K562 (cell line): ENCODE data around the gene ODAD3. TPM values are rescaled to one million over a fixed set of nuclear protein-coding genes. Genes with fewer than 3 reads are reported as not detected.
A peak's percentile ranks its signal among the peaks of the same experiment; 100 is the strongest.

Source experiments
- ATAC-seq: fragments of 200-7000 bp; cut with Tn5 transposase; 3 replicates; pipeline ENCODE4 v1.9.1; 2020; ENCODE audit warnings: moderate library complexity
- BruUV-seq: library from RNA; stranded (reverse); fragments of 400-500 nt; replicated peaks from 2 replicates; lab custom pipeline; 2021; lab: Mats Ljungman, UMichigan
- CTCF ChIA-PET: fragments of 300-600 bp; formaldehyde crosslinking; extraction: SDS; loops from one replicate; lab custom pipeline; 2021; ENCODE audit warnings: low intra/inter-chr PET ratio; lab: Yijun Ruan, JAX
- POLR2A ChIA-PET: fragments of 300-600, 350-650 bp; sonication (Branson Sonifier 250); formaldehyde crosslinking; extraction: SDS; loops from one replicate; lab custom pipeline; 2021; ENCODE audit warnings: antibody characterized with exemption, inconsistent platforms; lab: Yijun Ruan, JAX
- DNase-seq, 4 experiments: peaks; one replicate each; pipeline versions ENCODE4 v3.0.0 to v3.0.0-alpha.2; 2011 to 2018; ENCODE audit warnings: low spot score in 3 of 4, mixed read lengths in 3 of 4; ENCODE audit errors: extremely low read depth in 1 of 4
- FAIRE-seq: peaks from 2 replicates; lab custom pipeline; 2011; peaks lifted over from hg19 to GRCh38; lab: Jason Lieb, UNC
- H2AFZ ChIP-seq: 2 replicates; pipeline ENCODE4 v1.6.0; 2011; ENCODE audit warnings: low read depth, low read length, control low read depth, inconsistent platforms
- H3K27ac ChIP-seq: fragments of 200-600 bp; 3 replicates; pipeline ENCODE4 v1.8.0; 2011; ENCODE audit warnings: low read depth, mild to moderate bottlenecking, control low read depth, inconsistent platforms, low read length, moderate library complexity, mixed read lengths; ENCODE audit errors: extremely low read depth
- H3K27me3 ChIP-seq, 2 experiments: fragments of 300-600 bp in 1 of 2; 2 replicates in 1 of 2; 3 replicates in 1 of 2; pipeline versions ENCODE4 v1.6.0 to v1.8.0; 2011; ENCODE audit warnings: inconsistent platforms in 2 of 2, low read length in 2 of 2, mild to moderate bottlenecking in 1 of 2, mixed read lengths in 1 of 2, moderate library complexity in 1 of 2; ENCODE audit not compliant: control insufficient read depth in 2 of 2, insufficient read depth in 2 of 2
- H3K36me3 ChIP-seq: fragments of 300-600 bp; 3 replicates; pipeline ENCODE4 v1.8.0; 2011; ENCODE audit warnings: mild to moderate bottlenecking, low read length, inconsistent platforms; ENCODE audit not compliant: control insufficient read depth, insufficient read depth
- H3K4me1 ChIP-seq, 2 experiments: fragments of 200-600 bp in 1 of 2; replicated peaks in 1 of 2; 2 replicates in 1 of 2; 3 replicates in 1 of 2; pipeline versions ENCODE4 v1.5.1 to v1.8.0; 2011; ENCODE audit warnings: inconsistent platforms in 2 of 2, low read length in 2 of 2, mild to moderate bottlenecking in 1 of 2, mixed read lengths in 1 of 2, moderate library complexity in 1 of 2; ENCODE audit not compliant: control insufficient read depth in 2 of 2, insufficient read depth in 2 of 2
- H3K4me2 ChIP-seq: 2 replicates; pipeline ENCODE4 v1.6.1; 2011; ENCODE audit warnings: low read length, control low read depth, inconsistent platforms, mixed read lengths; ENCODE audit not compliant: insufficient read depth
- H3K4me3 ChIP-seq: fragments of 200-600 bp; sonication (generic), shearing (Covaris generic); 2 replicates; pipeline ENCODE4 v1.5.1; 2016; ENCODE audit warnings: control low read depth, inconsistent platforms
- H3K79me2 ChIP-seq: fragments of 200-600 bp; 3 replicates; pipeline ENCODE4 v1.8.0; 2011; ENCODE audit warnings: low read length, inconsistent platforms; ENCODE audit not compliant: control insufficient read depth, insufficient read depth
- H3K9ac ChIP-seq, 2 experiments: 2 replicates each; pipeline versions ENCODE4 v1.6.0 to v1.6.1; 2011; ENCODE audit warnings: low read depth in 2 of 2, low read length in 2 of 2, control low read depth in 1 of 2, inconsistent platforms in 1 of 2, mild to moderate bottlenecking in 1 of 2, mixed read lengths in 1 of 2; ENCODE audit not compliant: insufficient read depth in 1 of 2
- H3K9me1 ChIP-seq: one replicate; pipeline ENCODE4 v1.6.0; 2011; ENCODE audit warnings: inconsistent platforms, mild to moderate bottlenecking, low read length, moderate library complexity; ENCODE audit not compliant: control insufficient read depth, insufficient read depth
- H3K9me3 ChIP-seq: replicated peaks from 2 replicates; pipeline ENCODE4 v1.5.1; 2011; ENCODE audit warnings: low read depth, low read length, inconsistent platforms; ENCODE audit not compliant: control insufficient read depth, insufficient read depth
- H4K20me1 ChIP-seq: replicated peaks from 2 replicates; pipeline ENCODE4 v1.6.1; 2011; ENCODE audit warnings: low read length, inconsistent platforms, mixed read lengths; ENCODE audit not compliant: control insufficient read depth, insufficient read depth
- FOXA3 ChIP-seq, 2 experiments: fragments of 450-650 bp in 1 of 2; sonication (generic) in 1 of 2; formaldehyde crosslinking; IDR thresholded peaks in 1 of 2; conservative IDR thresholded peaks in 1 of 2; 2 replicates each; pipeline versions ENCODE4 v1.4.0 to v1.8.0; 2020 to 2022; ENCODE audit warnings: mild to moderate bottlenecking in 2 of 2, missing genetic modification reagents in 1 of 2
- FOXP1 ChIP-seq: sonication (generic); formaldehyde crosslinking; IDR thresholded peaks from 2 replicates; pipeline ENCODE4 v1.8.0; 2022; ENCODE audit warnings: mild to moderate bottlenecking, missing genetic modification reagents
- HBP1 ChIP-seq: fragments of 450-650 bp; formaldehyde crosslinking; IDR thresholded peaks from 2 replicates; pipeline ENCODE4 v1.4.0; 2022; ENCODE audit warnings: missing genetic modification characterization
- HOMEZ ChIP-seq: fragments of 250-450 bp; sonication (Bioruptor Pico); IDR thresholded peaks from 2 replicates; pipeline ENCODE4 v1.4.0; 2020; ENCODE audit warnings: mild to moderate bottlenecking, moderate library complexity
- NR2C1 ChIP-seq, 2 experiments: fragments of 450-650 bp; IDR thresholded peaks; 2 replicates each; pipeline ENCODE4 v1.6.1; 2017; ENCODE audit warnings: mild to moderate bottlenecking in 2 of 2, antibody characterized with exemption in 1 of 2, inconsistent platforms in 1 of 2, missing compliant biosample characterization in 1 of 2, missing genetic modification characterization in 1 of 2
- NR4A1 ChIP-seq, 2 experiments: fragments of 250-450 bp in 1 of 2; fragments of 450-650 bp in 1 of 2; sonication (Bioruptor Pico) in 1 of 2; IDR thresholded peaks; 2 replicates each; pipeline versions ENCODE4 v1.4.0 to v1.6.1; 2016 to 2020; ENCODE audit warnings: mild to moderate bottlenecking in 2 of 2, missing compliant biosample characterization in 1 of 2, missing genetic modification characterization in 1 of 2, moderate library complexity in 1 of 2
- PHF20 ChIP-seq: fragments of 450-650 bp; IDR thresholded peaks from 2 replicates; pipeline ENCODE4 v1.6.1; 2018; ENCODE audit not compliant: partially characterized antibody
- SRF ChIP-seq, 2 experiments: fragments of 250-450, 450-650 bp in 1 of 2; sonication (Bioruptor Pico) in 1 of 2; sonication (generic) in 1 of 2; formaldehyde crosslinking; IDR thresholded peaks; 2 replicates each; pipeline versions ENCODE4 v1.5.0 to v1.5.1; 2020 to 2022; ENCODE audit warnings: mild to moderate bottlenecking in 1 of 2, missing genetic modification reagents in 1 of 2
- ZNF395 ChIP-seq: fragments of 200-800 bp; sonication (Bioruptor generic); IDR thresholded peaks from 2 replicates; pipeline ENCODE4 v1.6.1; 2017; ENCODE audit warnings: missing genetic modification characterization, missing compliant biosample characterization
- ZNF511 ChIP-seq: sonication (generic); formaldehyde crosslinking; IDR thresholded peaks from 2 replicates; pipeline ENCODE4 v1.8.0; 2022; ENCODE audit warnings: mild to moderate bottlenecking, missing genetic modification reagents
- ZNF584 ChIP-seq: fragments of 200-800 bp; sonication (Bioruptor generic); IDR thresholded peaks from 2 replicates; pipeline ENCODE4 v1.6.1; 2016; ENCODE audit warnings: low read depth, mild to moderate bottlenecking, missing genetic modification characterization, missing compliant biosample characterization
- WGBS: fragments of 100-300 bp; shearing (Covaris generic); methylation state at CpG from one replicate; pipeline ENCODE4 v1.1.6; 2016; ENCODE audit warnings: low coverage, mixed read lengths; ENCODE audit not compliant: insufficient coverage; ENCODE audit errors: missing lambda C conversion rate; 5-methylcytosine and 5-hydroxymethylcytosine counted together
- in situ Hi-C: fragments of 300-500 bp; cut with MboI; formaldehyde crosslinking; loops from 4 replicates; pipeline ENCODE4 v1.15.0; 2018; ENCODE audit warnings: inconsistent platforms, mixed read lengths
- intact Hi-C: fragments of 100-400 bp; cut with micrococcal nuclease; formaldehyde crosslinking; loops from 2 replicates; pipeline ENCODE4 v1.14.2; 2022
- polyA plus RNA-seq, 8 experiments: library from polyadenylated mRNA; depleted of rRNA in 4 of 8; stranded (reverse) in 5 of 8; unstranded in 3 of 8; fragments of >200 nt; fragmentation: Nextera tagmentation in 2 of 8; fragmentation: Illumina TruSeq in 1 of 8; extraction: Ambion mirVana in 2 of 8; extraction: Trizol in 1 of 8; gene quantifications; 2 replicates each; pipeline versions ENCODE4 v1.2.1 to v1.2.3, GENCODE V29; 2011 to 2014; ENCODE audit warnings: inconsistent platforms in 1 of 8, missing spikeins in 1 of 8
- total RNA-seq, 7 experiments: library from RNA; depleted of rRNA in 6 of 7; stranded (reverse); fragments of >200 nt in 6 of 7; fragmentation: Illumina TruSeq in 2 of 7; extraction: Trizol in 2 of 7; gene quantifications; 2 replicates each; pipeline versions ENCODE4 v1.2.1 to v1.2.3, GENCODE V29; 2011 to 2021; ENCODE audit warnings: low replicate concordance in 1 of 7

ODAD3 gene
- total and polyA plus RNA-seq, 9 of the 15 experiments (the other 6 are each of a cell fraction or from before 2014, with no cell fraction given), result 0.07 to 0.72 (median 0.14) TPM; not detected in 2

GRCh38 chr19:11434703-11435056 is 241 bp downstream of the ODAD3 start:
- no peaks in the 10 kb centered on the region for H4K20me1 ChIP-seq
- peak overlapping the region; percentile 92 for H3K4me2 ChIP-seq
- TF ChIP-seq FOXP1 (0 out of 2 replicates have a peak, but pooled peaks have one; percentile 47), ZNF395 (CRISPR knock-in tag) (no peak), FOXA3 (CRISPR knock-in tag; conservative IDR thresholded peaks at IDR 0.05 in 1 of 2, IDR thresholded peaks at IDR 0.05 in 1 of 2) (0 out of 4 replicates have a peak, but pooled peaks of 1 of the 2 experiments have one; percentile 26), ZNF511 (CRISPR knock-in tag) (0 out of 2 replicates have a peak, but pooled peaks have one; percentile 41), PHF20 (no peak), NR2C1 (IDR thresholded peaks at IDR 0.05) (no peak), NR2C1 (tag; IDR thresholded peaks at IDR 0.05) (0 out of 2 replicates have a peak, but pooled peaks have one; percentile 27), NR4A1 (CRISPR knock-in tag; IDR thresholded peaks at IDR 0.05) (peak; percentile 75; the same call in 1 of the 2 replicates), NR4A1 (tag; IDR thresholded peaks at IDR 0.05) (no peak), HOMEZ (CRISPR knock-in tag) (no peak), ZNF584 (CRISPR knock-in tag) (0 out of 2 replicates have a peak, but pooled peaks have one; percentile 4), HBP1 (no peak), SRF (CRISPR knock-in tag; IDR thresholded peaks at IDR 0.05) (no peak)
- peak; percentile 10 for ATAC-seq
- no TSS peak for BruUV-seq
- under 1% methylated on average over 9 of the region's 9 CpGs for WGBS
- peak overlapping the region; percentile 40 to 95 for H3K9ac ChIP-seq
- DNase-seq, result no peak
- H3K4me1 ChIP-seq, result peaks cover 11 to 22% of the 10 kb centered on the region in 2 experiments; a peak in 4 of 5 replicates
- H3K4me3 ChIP-seq, result peak overlapping the region; percentile 65
- H3K27ac ChIP-seq, result peak overlapping the region; percentile 19; the same call in 1 of the 3 replicates
- no peaks in the 10 kb centered on the region for H3K9me3 ChIP-seq
- H3K36me3 ChIP-seq, result peaks cover 30% of the 10 kb centered on the region
- FAIRE-seq, result no peak
- in situ Hi-C loops (loop anchor here (5.0 kb wide), 1 partner anchor 137 kb away; the partner anchor contains the start of gene TSPAN16), intact Hi-C loops (loop anchor here (1.0 to 2.0 kb wide), 2 partner anchors 50 to 60 kb away; partner anchors contain the start of genes EPOR and SWSAP1)
- H3K27me3 ChIP-seq, result no peaks in the 10 kb centered on the region
- peaks cover 5% of the 10 kb centered on the region for H3K9me1 ChIP-seq
- peaks cover 20% of the 10 kb centered on the region for H3K79me2 ChIP-seq
- ChIA-PET POLR2A (interaction anchor here (0.6 to 1.4 kb wide), 6 partner anchors 17 to 505 kb away, joined by 3 to 6 read pairs (median 3); no protein-coding TSS in a partner anchor), CTCF (interaction anchor here (0.7 kb wide), 1 partner anchor 203 kb away, joined by 3 read pairs; no protein-coding TSS in a partner anchor)
- peak overlapping the region; percentile 98 for H2AFZ ChIP-seq
